ENCODE results near the gene UBE2K. TPM values are rescaled to one million over a fixed set of nuclear protein-coding genes. Genes with fewer than 3 reads are reported as not detected.
"Not testable (repeated sequence)": the region's sequence is repeated elsewhere in the genome, so short reads cannot be mapped to it uniquely, and the experiment has no call there.

Gene UBE2K
- total RNA-seq, 1 donor from 2014 or later = 77.3 TPM

- H3K9me3 Mint-ChIP-seq (ENCODE audit: unreplicated experiment); H3K4me3 Mint-ChIP-seq (ENCODE audit: unreplicated experiment); H3K36me3 Mint-ChIP-seq (ENCODE audit: unreplicated experiment); H3K27ac Mint-ChIP-seq (ENCODE audit: unreplicated experiment); DNase-seq (ENCODE audit: extremely low spot score, unreplicated experiment); H3K27me3 Mint-ChIP-seq (ENCODE audit: unreplicated experiment); H3K4me1 Mint-ChIP-seq (ENCODE audit: unreplicated experiment): not testable (repeated sequence)
Measured at GRCh38 chr4:39681003-39681402, 16.9 kb upstream of the UBE2K start.

- H3K36me3 Mint-ChIP-seq (ENCODE audit: unreplicated experiment) = no peaks in the 10 kb centered on the region
- peaks cover 9% of the 10 kb centered on the region for H3K9me3 Mint-ChIP-seq (ENCODE audit: unreplicated experiment)
- DNase-seq (ENCODE audit: extremely low spot score, unreplicated experiment) = no peak
- H3K27ac Mint-ChIP-seq (ENCODE audit: unreplicated experiment) = no peak overlapping the region
- no peak for TF ChIP-seq CTCF (IDR thresholded peaks at IDR 0.05)
- H3K27me3 Mint-ChIP-seq (ENCODE audit: unreplicated experiment) = no peaks in the 10 kb centered on the region
- H3K4me3 Mint-ChIP-seq (ENCODE audit: unreplicated experiment) = no peak overlapping the region
- no peaks in the 10 kb centered on the region for H3K4me1 Mint-ChIP-seq (ENCODE audit: unreplicated experiment)
Measured at GRCh38 chr4:39682138-39682537, 15.8 kb upstream of the UBE2K start.

- H3K27me3 Mint-ChIP-seq (ENCODE audit: unreplicated experiment) = no peaks in the 10 kb centered on the region
- no peak overlapping the region for H3K27ac Mint-ChIP-seq (ENCODE audit: unreplicated experiment)
- no peaks in the 10 kb centered on the region for H3K4me1 Mint-ChIP-seq (ENCODE audit: unreplicated experiment)
- H3K4me3 Mint-ChIP-seq (ENCODE audit: unreplicated experiment) = no peak overlapping the region
- no peaks in the 10 kb centered on the region for H3K36me3 Mint-ChIP-seq (ENCODE audit: unreplicated experiment)
- TF ChIP-seq CTCF (IDR thresholded peaks at IDR 0.05) = no peak
- no peaks in the 10 kb centered on the region for H3K9me3 Mint-ChIP-seq (ENCODE audit: unreplicated experiment)
- no peak for DNase-seq (ENCODE audit: extremely low spot score, unreplicated experiment)
Measured at GRCh38 chr4:39685990-39686389, 11.9 kb upstream of the UBE2K start.

- Mint-ChIP-seq H3K27me3 (ENCODE audit: unreplicated experiment) (no peaks in the 10 kb centered on the region), H3K4me3 (ENCODE audit: unreplicated experiment) (no peak overlapping the region), H3K36me3 (ENCODE audit: unreplicated experiment) (no peaks in the 10 kb centered on the region), H3K9me3 (ENCODE audit: unreplicated experiment) (no peaks in the 10 kb centered on the region), H3K4me1 (ENCODE audit: unreplicated experiment) (no peaks in the 10 kb centered on the region), H3K27ac (ENCODE audit: unreplicated experiment) (no peak overlapping the region)
- no peak for DNase-seq (ENCODE audit: extremely low spot score, unreplicated experiment)
- no peak for TF ChIP-seq CTCF (IDR thresholded peaks at IDR 0.05)
Measured at GRCh38 chr4:39687014-39687413, 10.9 kb upstream of the UBE2K start.

GRCh38 chr4:39689970-39690369, 8.0 kb upstream of the UBE2K start:
- H3K4me3 Mint-ChIP-seq (ENCODE audit: unreplicated experiment) = no peak overlapping the region
- H3K27ac Mint-ChIP-seq (ENCODE audit: unreplicated experiment) = no peak overlapping the region
- TF ChIP-seq CTCF (IDR thresholded peaks at IDR 0.05) = no peak
- no peaks in the 10 kb centered on the region for H3K36me3 Mint-ChIP-seq (ENCODE audit: unreplicated experiment)
- H3K9me3 Mint-ChIP-seq (ENCODE audit: unreplicated experiment) = no peaks in the 10 kb centered on the region
- no peak for DNase-seq (ENCODE audit: extremely low spot score, unreplicated experiment)
- no peaks in the 10 kb centered on the region for H3K27me3 Mint-ChIP-seq (ENCODE audit: unreplicated experiment)
- H3K4me1 Mint-ChIP-seq (ENCODE audit: unreplicated experiment) = no peaks in the 10 kb centered on the region

GRCh38 chr4:39698424-39699009, 581 bp downstream of the UBE2K start:
- Mint-ChIP-seq H3K36me3 (ENCODE audit: unreplicated experiment) (peaks cover 5% of the 10 kb centered on the region), H3K4me1 (ENCODE audit: unreplicated experiment) (peaks cover 34% of the 10 kb centered on the region), H3K27me3 (ENCODE audit: unreplicated experiment) (no peaks in the 10 kb centered on the region), H3K4me3 (ENCODE audit: unreplicated experiment) (peak overlapping the region; percentile 100), H3K27ac (ENCODE audit: unreplicated experiment) (peak overlapping the region; percentile 96), H3K9me3 (ENCODE audit: unreplicated experiment) (no peaks in the 10 kb centered on the region)
- no peak for TF ChIP-seq CTCF (IDR thresholded peaks at IDR 0.05)
- DNase-seq (ENCODE audit: extremely low spot score, unreplicated experiment) = peak; percentile 84
